NCI-H2171 (cell line): ENCODE measurements around the gene TBATA.
A peak's percentile ranks its signal among the peaks of the same experiment; 100 is the strongest.

Source experiments
- DNase-seq: peaks from one replicate; lab custom pipeline; 2025; lab: John Stamatoyannopoulos, UW

The TBATA gene

GRCh38 chr10:70785190-70785589 is at the start of gene TBATA:
TBATA (minus strand) TSS chr10:70785377; CDS start chr10:70783379, 1,998 bp downstream.
- DNase-seq = no peak

GRCh38 chr10:70834441-70835151 is 49.4 kb upstream of the TBATA start:
- DNase-seq = no peak

- DNase-seq = no peak
Observed at GRCh38 chr10:70834021-70834420, 48.8 kb upstream of the TBATA start.

- DNase-seq = no peak
Observed at GRCh38 chr10:70833601-70834000, 48.4 kb upstream of the TBATA start.

- DNase-seq = no peak
Observed at GRCh38 chr10:70832852-70833528, 47.8 kb upstream of the TBATA start.

GRCh38 chr10:70832221-70832620 is 47.0 kb upstream of the TBATA start:
- no peak for DNase-seq

GRCh38 chr10:70830164-70830563 is 45.0 kb upstream of the TBATA start:
- DNase-seq = no peak

- DNase-seq = no peak
Observed at GRCh38 chr10:70829543-70829942, 44.4 kb upstream of the TBATA start.

GRCh38 chr10:70828923-70829322 is 43.7 kb upstream of the TBATA start:
- DNase-seq = no peak

- DNase-seq = no peak
Observed at GRCh38 chr10:70827086-70827757, 42.0 kb upstream of the TBATA start.

GRCh38 chr10:70822076-70822820 is 37.1 kb upstream of the TBATA start:
- no peak for DNase-seq

- DNase-seq = no peak
Observed at GRCh38 chr10:70820976-70821750, 36.0 kb upstream of the TBATA start.

- peak; percentile 49 for DNase-seq
Observed at GRCh38 chr10:70816220-70816894, 31.2 kb upstream of the TBATA start.

GRCh38 chr10:70815504-70816219 is 30.5 kb upstream of the TBATA start, which contains the start of gene SGPL1:
SGPL1 (plus strand) TSS chr10:70815948; CDS start chr10:70816854, 906 bp downstream.
- DNase-seq = peak; percentile 39

- DNase-seq = no peak
Observed at GRCh38 chr10:70814126-70814525, 28.9 kb upstream of the TBATA start.

- no peak for DNase-seq
Observed at GRCh38 chr10:70812814-70813213, 27.6 kb upstream of the TBATA start.

- DNase-seq = no peak
Observed at GRCh38 chr10:70811881-70812280, 26.7 kb upstream of the TBATA start.

- no peak for DNase-seq
Observed at GRCh38 chr10:70810967-70811366, 25.8 kb upstream of the TBATA start.

- no peak for DNase-seq
Observed at GRCh38 chr10:70809726-70810125, 24.5 kb upstream of the TBATA start.

- no peak for DNase-seq
Observed at GRCh38 chr10:70809011-70809611, 23.9 kb upstream of the TBATA start.
